ENCODE data around the gene ACBD6.

ACBD6 gene

DNA sequence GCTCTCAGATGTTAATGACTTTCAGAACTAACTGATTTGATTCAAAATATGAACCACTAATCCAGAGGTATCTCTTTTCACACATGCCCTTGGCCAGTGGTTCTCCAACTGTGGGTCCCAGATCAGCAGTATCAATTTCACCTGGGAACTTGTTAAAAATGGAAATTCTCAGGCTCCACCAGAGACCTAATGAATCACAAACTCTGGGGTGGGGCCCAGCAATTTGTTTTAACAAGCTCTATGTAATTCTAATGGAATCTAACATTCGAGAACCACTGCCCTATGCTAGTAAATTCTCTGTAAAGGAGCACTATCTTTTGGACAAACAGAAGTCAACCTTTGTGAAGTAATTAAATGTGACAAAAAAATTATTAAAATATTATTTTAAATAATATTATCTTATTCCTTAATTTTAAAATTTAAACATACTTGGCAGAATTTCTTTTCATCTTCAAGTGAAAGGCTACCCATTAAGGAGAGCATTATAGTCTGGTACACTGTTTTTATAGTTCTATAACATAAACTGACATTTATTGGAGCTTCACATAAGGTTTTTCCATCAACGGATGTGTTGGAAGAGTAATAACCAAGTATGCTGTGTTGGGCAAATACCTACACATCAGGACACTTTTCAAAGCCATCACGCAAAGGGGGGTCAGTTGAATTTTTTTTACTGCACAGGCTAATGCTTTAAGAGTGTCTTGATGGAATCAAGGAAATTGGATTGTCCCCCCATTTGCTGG is 141.9 kb downstream of the ACBD6 start:
- FAIRE-seq: no peak

DNA sequence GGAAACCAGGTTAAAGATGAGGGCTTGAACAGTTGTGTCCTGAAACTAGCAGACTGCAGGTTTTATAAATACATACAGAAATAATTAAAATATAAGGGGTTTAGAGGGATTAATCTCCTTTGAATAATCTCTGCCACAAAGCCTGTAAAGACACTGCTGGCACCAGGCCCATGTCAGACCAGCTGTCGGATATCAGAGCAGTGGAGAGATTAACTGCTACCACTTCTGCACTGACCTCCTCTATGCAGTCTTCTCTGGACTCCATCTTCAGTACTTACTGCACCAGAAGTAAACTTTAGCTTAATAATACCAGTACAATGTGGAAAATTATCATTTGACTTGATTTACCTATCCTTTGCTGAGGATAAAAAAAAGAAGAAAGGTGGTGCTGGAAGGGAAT is 143.7 kb downstream of the ACBD6 start:
- FAIRE-seq (no peak), DNase-seq (ENCODE audit: insufficient read length) (no peak)
- TF ChIP-seq POLR2AphosphoS5 (IDR thresholded peaks at IDR 0.05; ENCODE audit: low read depth, low read length) (no peak), TAF1 (IDR thresholded peaks at IDR 0.05; ENCODE audit: borderline replicate concordance, low read depth, low read length) (no peak), POLR2A (IDR thresholded peaks at IDR 0.05; ENCODE audit: low read depth, low read length) (no peak)

More for the DNA sequence above, 141.9 kb downstream of the ACBD6 start:
- DNase-seq (ENCODE audit: insufficient read length): no peak
- TF ChIP-seq TAF1 (IDR thresholded peaks at IDR 0.05; ENCODE audit: borderline replicate concordance, low read depth, low read length) (no peak), POLR2A (IDR thresholded peaks at IDR 0.05; ENCODE audit: low read depth, low read length) (no peak), POLR2AphosphoS5 (IDR thresholded peaks at IDR 0.05; ENCODE audit: low read depth, low read length) (no peak)

DNA sequence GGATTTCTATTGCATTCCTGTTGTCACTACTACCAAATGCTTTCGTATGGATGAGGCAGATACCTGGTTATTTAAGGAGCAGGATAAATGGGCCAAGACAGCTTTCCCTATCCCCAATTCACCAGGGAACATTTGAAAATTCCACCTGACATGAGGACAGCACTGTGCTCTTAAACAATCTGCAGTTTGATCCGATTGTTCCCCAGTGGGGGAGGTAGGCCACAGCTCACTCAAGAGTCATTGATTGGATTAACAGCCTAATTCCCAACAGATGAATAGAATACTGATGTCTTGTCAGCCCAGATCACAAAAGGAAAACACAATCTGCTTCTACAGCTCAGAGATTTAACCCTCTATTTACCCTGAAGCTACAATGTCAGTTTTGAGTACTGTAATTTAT is 148.4 kb downstream of the ACBD6 start:
- no peak for TF ChIP-seq TAF1 (IDR thresholded peaks at IDR 0.05; ENCODE audit: borderline replicate concordance, low read depth, low read length)
- no peak for TF ChIP-seq POLR2A (IDR thresholded peaks at IDR 0.05; ENCODE audit: low read depth, low read length)
- TF ChIP-seq POLR2AphosphoS5 (IDR thresholded peaks at IDR 0.05; ENCODE audit: low read depth, low read length): no peak
- no peak for DNase-seq (ENCODE audit: insufficient read length)
- FAIRE-seq: no peak

DNA sequence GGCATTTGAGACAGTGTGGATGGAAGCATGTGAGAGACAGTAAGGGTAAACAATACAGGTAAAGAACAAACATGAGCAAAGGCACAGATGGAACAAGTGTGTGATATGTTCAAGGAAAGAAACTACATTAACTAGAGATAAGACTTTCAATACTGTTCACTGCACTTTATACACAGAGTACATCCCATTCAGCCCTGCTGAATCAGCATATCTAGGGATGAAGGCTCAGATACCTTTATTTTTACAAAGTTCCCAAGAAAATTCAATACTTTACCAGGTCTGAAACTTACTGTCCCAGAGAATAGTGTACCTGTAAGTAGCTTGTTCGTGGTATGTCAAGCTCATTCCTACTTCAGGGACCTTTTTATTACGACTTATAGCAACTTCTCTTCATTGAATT is 149.8 kb downstream of the ACBD6 start:
- TF ChIP-seq TAF1 (IDR thresholded peaks at IDR 0.05; ENCODE audit: borderline replicate concordance, low read depth, low read length) (no peak), POLR2A (IDR thresholded peaks at IDR 0.05; ENCODE audit: low read depth, low read length) (no peak), POLR2AphosphoS5 (IDR thresholded peaks at IDR 0.05; ENCODE audit: low read depth, low read length) (no peak)
- FAIRE-seq: no peak
- no peak for DNase-seq (ENCODE audit: insufficient read length)

DNA sequence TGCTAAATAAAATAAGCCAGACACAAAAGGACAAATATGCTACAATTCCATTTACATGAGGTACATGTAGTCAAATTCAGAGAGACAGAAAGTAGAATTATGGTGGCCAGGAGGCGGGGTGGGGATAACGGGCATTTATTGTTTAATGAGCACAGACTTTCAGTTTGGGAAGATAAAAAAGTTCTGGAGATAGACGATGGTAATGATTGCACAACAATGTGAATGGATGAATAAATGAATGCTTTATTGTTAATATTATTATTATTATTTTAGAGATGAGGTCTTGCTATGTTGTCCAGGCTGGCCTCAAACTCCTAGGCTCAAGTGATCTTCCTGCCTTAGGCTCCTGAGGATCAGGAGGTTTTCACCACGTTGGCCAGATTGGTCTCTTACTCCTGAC is 150.4 kb downstream of the ACBD6 start:
- TF ChIP-seq POLR2A (IDR thresholded peaks at IDR 0.05; ENCODE audit: low read depth, low read length): no peak
- TF ChIP-seq POLR2AphosphoS5 (IDR thresholded peaks at IDR 0.05; ENCODE audit: low read depth, low read length): no peak
- DNase-seq (ENCODE audit: insufficient read length) (no peak), FAIRE-seq (no peak)

DNA sequence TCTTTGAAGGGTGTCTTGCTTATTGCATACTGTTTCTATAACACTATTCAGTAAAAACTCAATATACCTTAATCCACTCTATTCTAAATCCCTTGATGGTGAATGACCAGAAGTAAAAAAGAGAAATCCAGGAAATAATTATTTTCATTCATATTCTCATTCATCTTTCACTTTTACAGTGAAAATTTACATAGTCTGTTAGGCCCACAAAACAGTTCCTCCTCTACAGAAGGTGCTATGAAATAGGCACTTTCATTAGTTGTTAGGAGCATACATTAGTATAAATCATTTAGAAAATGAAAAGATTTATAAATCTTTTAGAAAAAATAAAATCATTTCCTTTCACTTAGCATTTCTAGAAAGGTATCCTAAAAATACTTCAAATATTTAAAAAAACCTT is 157.2 kb downstream of the ACBD6 start:
- DNase-seq (ENCODE audit: insufficient read length) (no peak), FAIRE-seq (no peak)
- TF ChIP-seq TAF1 (IDR thresholded peaks at IDR 0.05; ENCODE audit: borderline replicate concordance, low read depth, low read length) (no peak), POLR2AphosphoS5 (IDR thresholded peaks at IDR 0.05; ENCODE audit: low read depth, low read length) (no peak), POLR2A (IDR thresholded peaks at IDR 0.05; ENCODE audit: low read depth, low read length) (no peak)

DNA sequence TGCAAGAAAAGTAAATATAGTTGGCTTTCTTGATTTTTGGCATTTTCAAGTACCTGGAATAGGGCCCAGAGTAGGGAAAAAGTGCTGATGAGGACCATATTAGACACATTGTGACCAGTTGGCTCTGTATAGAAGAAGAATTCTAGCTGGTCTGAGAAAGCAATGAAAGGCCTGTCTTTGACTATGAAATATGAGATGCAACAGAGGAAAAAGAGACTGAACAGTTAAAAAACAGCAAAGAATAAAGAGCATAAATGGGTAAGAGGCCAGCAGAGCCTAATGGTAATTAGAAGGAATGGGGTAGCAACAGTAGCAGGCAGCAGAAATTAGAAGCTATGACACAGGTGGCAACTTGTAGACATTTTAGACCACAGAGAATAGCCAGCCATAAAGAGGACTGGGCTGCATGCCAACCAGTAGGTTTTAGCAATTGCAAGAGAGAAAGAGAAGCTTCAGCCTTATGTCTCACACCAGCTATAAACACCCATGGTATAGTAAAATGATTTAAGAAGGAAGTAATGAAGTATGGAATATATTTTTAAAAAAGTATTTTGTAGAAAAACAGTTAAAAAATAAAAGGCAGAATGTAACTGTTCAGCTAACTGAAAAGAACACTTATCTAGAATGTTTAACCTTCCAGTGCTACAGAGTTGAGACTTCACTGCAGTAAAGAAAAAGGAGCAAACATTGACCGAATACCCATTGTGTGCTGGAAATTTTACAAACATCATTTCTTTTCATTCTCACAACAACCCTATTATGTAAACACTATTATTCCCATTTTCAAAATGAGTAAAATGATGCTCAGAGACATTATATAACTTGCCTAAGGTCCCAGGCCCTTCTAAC is 158.2 kb downstream of the ACBD6 start:
- TF ChIP-seq POLR2A (IDR thresholded peaks at IDR 0.05; ENCODE audit: low read depth, low read length) (no peak), POLR2AphosphoS5 (IDR thresholded peaks at IDR 0.05; ENCODE audit: low read depth, low read length) (no peak), TAF1 (IDR thresholded peaks at IDR 0.05; ENCODE audit: borderline replicate concordance, low read depth, low read length) (no peak)
- no peak for DNase-seq (ENCODE audit: insufficient read length)
- FAIRE-seq: peak; percentile 27

DNA sequence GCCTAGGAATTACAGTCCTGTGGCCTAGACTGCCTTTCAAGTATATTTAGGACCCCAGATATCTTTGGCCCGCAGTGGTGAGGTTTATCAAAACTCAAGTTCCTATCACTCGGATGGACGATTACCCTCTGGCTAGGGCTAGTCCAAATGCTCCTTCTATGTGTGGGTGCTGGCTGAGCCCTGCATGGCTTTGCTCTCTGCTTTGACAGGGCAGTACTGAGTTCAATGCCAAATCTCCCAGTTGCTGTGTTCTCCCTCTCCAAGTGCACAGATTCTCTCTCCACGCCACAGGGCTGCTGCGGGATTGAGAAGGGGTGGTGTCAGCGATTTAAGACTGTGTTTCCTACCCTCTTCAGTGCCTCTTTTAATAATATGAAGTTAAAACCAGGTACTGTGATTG is 175.3 kb downstream of the ACBD6 start:
- FAIRE-seq (no peak), DNase-seq (ENCODE audit: insufficient read length) (no peak)
- TF ChIP-seq POLR2AphosphoS5 (IDR thresholded peaks at IDR 0.05; ENCODE audit: low read depth, low read length) (no peak), POLR2A (IDR thresholded peaks at IDR 0.05; ENCODE audit: low read depth, low read length) (no peak), TAF1 (IDR thresholded peaks at IDR 0.05; ENCODE audit: borderline replicate concordance, low read depth, low read length) (no peak)

DNA sequence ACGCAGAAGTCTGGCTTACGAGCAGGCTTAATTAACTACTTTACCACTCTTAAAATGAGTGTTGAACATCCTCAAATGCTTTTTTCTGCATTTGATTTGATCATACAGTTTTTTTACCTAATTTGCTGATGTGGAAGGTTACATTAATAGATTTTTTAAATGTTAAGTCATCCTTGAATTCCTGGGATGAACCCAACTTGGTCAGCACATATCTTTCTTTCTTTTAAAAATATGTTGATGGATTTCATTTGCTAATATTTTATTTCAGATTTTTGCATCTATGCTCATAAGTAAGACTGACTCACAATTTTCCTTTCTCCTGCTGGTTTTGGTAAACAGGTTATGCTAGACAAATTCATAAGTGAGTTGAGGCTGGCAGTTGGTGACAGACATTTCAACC is 189.5 kb downstream of the ACBD6 start:
- FAIRE-seq (no peak), DNase-seq (ENCODE audit: insufficient read length) (no peak)
- no peak for TF ChIP-seq POLR2AphosphoS5 (IDR thresholded peaks at IDR 0.05; ENCODE audit: low read depth, low read length)
- TF ChIP-seq POLR2A (IDR thresholded peaks at IDR 0.05; ENCODE audit: low read depth, low read length): no peak
- TF ChIP-seq TAF1 (IDR thresholded peaks at IDR 0.05; ENCODE audit: borderline replicate concordance, low read depth, low read length): no peak

DNA sequence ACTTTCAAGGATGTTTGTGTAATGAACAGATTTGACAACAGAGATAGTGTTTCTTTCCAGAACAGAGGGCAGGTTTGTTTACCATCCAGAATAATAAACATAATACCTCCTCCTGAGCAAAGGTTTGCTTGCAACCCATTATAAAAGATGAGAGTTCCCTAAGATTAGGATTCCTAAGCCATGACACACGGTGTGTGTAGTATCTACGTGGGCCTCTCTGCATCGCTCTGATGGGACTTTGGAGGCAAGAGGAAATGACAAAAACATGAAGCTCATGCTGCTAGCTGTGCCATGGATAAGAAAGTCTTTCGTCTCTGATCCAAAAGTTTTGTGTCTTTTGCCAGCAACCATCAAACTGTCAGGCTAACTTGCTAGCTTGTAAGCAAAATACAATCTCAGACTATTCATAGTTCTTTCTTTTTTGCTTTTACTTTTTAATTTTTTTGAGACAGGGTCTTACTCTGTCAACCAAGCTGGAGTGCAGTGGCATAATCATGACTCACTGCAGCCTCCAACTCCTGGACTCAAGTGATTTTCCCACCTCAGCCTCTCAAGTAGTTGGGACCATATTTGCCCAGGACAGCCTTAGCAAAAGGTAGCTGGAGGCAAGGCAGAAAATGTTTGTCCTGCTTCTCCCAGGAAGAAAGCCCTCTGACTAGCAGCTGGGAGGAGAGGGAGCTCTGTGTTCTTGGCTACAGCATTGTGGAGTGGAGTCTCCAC is 191.2 kb downstream of the ACBD6 start:
- FAIRE-seq (no peak), DNase-seq (ENCODE audit: insufficient read length) (no peak)
- TF ChIP-seq POLR2AphosphoS5 (IDR thresholded peaks at IDR 0.05; ENCODE audit: low read depth, low read length) (no peak), POLR2A (IDR thresholded peaks at IDR 0.05; ENCODE audit: low read depth, low read length) (no peak), TAF1 (IDR thresholded peaks at IDR 0.05; ENCODE audit: borderline replicate concordance, low read depth, low read length) (no peak)

DNA sequence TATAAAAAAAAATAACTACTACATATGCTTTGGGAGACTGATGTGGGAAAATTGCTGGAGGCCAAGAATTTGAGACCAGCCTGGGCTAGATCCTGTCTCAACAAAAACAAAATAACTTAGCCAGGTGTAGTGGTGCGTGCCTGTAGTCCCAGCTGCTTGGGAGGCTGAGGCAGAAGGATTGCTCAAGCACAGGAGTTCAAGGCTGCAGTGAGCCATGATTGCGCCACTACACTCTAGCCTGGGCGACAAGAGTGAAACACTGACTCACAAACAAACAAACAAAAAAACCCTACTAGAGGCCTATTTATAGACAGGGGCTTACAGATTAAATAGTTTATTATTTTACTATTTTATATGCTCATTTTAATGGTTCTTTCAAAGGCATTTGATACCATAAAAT is 192.3 kb downstream of the ACBD6 start:
- TF ChIP-seq TAF1 (IDR thresholded peaks at IDR 0.05; ENCODE audit: borderline replicate concordance, low read depth, low read length): no peak
- no peak for TF ChIP-seq POLR2AphosphoS5 (IDR thresholded peaks at IDR 0.05; ENCODE audit: low read depth, low read length)
- TF ChIP-seq POLR2A (IDR thresholded peaks at IDR 0.05; ENCODE audit: low read depth, low read length): no peak
- FAIRE-seq (no peak), DNase-seq (ENCODE audit: insufficient read length) (no peak)

Data from GM12892 (cell line).